ENCODE measurements around the gene VBP1.

DNA sequence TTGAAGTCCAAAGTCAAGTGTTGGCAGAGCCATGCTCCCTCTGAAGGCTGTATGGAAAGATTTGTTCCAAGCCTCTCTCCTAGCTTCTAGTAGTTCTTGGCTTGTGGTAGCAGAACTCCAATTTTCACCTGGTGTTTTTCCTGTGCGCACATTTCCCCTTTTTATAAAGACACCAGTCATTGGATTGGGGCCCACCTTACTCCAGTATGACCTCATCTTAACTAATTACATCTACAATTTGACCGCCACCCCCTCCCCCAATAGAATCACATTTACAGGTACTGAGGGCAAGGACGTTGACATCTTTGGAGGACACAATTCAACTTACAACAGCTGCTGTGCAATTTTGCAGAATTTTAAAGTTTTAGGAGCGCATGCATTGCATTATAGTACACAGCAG is 31.2 kb downstream of the VBP1 start:
- no peak for TF ChIP-seq POLR2A (IDR thresholded peaks at IDR 0.05; ENCODE audit: low read depth, low read length)
- no peak for TF ChIP-seq TAF1 (IDR thresholded peaks at IDR 0.05; ENCODE audit: low read depth, low read length)
- TF ChIP-seq POLR2AphosphoS5 (IDR thresholded peaks at IDR 0.05; ENCODE audit: low read depth, low read length): no peak
- TF ChIP-seq PAX5 (IDR thresholded peaks at IDR 0.05; ENCODE audit: insufficient read depth, low read length, severe bottlenecking): no peak
- no peak for TF ChIP-seq SPI1 (IDR thresholded peaks at IDR 0.05; ENCODE audit: low read depth, low read length)
- TF ChIP-seq POU2F2 (IDR thresholded peaks at IDR 0.05; ENCODE audit: low read depth, low read length): no peak
